Suppressor macrophage (primary cell): ENCODE results near the gene STH.
"Not testable (repeated sequence)": the region's sequence is repeated elsewhere in the genome, so short reads cannot be mapped to it uniquely, and the experiment has no call there.

Experiments used
- DNase-seq, 4 experiments: peaks; one replicate each; pipeline ENCODE4 v3.0.0-alpha.2; 2020 to 2022
- total RNA-seq, 17 experiments: gene quantifications; one replicate each; lab custom pipeline; 2026; ENCODE audit warnings: mixed read lengths in 6 of 17, inconsistent platforms in 3 of 17; lab: John Stamatoyannopoulos, UW

Gene STH, protein sequence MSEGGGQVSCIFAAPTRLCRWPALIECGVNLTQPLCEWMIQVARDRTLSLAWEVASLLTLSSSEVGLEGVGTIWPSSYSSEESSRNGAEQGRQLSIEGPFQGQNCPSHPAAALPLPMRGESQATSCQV
- 0 to 0.33 (median 0) reads per million in 17 experiments for total RNA-seq

DNA sequence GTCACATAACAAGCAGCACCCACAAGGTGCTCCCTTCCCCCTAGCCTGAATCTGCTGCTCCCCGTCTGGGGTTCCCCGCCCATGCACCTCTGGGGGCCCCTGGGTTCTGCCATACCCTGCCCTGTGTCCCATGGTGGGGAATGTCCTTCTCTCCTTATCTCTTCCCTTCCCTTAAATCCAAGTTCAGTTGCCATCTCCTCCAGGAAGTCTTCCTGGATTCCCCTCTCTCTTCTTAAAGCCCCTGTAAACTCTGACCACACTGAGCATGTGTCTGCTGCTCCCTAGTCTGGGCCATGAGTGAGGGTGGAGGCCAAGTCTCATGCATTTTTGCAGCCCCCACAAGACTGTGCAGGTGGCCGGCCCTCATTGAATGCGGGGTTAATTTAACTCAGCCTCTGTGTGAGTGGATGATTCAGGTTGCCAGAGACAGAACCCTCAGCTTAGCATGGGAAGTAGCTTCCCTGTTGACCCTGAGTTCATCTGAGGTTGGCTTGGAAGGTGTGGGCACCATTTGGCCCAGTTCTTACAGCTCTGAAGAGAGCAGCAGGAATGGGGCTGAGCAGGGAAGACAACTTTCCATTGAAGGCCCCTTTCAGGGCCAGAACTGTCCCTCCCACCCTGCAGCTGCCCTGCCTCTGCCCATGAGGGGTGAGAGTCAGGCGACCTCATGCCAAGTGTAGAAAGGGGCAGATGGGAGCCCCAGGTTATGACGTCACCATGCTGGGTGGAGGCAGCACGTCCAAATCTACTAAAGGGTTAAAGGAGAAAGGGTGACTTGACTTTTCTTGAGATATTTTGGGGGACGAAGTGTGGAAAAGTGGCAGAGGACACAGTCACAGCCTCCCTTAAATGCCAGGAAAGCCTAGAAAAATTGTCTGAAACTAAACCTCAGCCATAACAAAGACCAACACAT, at the start of gene STH:
TSS of gene STH (plus strand) at position 264 of the 913 bp plus-strand sequence. CDS start at position 294, 30 bp downstream.
- DNase-seq = no peak

DNA sequence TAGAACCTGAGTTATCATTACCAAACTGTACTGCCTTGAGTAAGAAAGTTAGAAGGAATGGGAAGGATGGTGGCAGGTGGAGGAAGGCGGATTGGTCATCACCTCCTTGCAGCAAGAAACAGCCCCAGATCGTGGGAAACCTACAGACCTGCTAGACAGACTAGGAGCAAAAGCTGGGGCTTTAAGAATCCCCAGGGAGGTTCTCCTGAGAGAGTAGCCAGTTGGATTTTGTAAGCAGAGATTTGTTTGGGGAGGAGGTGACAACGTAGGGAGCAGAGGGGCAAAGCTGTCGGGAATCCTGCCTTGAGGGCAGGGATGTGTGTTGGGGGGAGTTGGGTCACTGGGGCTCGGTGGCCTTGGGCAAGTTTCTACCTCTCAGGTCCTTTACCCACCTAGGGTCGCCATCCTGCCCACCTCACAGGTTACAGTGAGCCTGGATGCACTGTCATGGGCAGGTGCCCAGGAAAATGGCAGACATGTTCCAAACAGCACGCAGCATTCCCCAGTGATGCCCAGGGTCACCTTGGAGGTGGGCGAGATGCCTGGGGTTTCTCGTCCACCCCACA, 49.2 kb upstream of the STH start:
- DNase-seq = no peak

DNA sequence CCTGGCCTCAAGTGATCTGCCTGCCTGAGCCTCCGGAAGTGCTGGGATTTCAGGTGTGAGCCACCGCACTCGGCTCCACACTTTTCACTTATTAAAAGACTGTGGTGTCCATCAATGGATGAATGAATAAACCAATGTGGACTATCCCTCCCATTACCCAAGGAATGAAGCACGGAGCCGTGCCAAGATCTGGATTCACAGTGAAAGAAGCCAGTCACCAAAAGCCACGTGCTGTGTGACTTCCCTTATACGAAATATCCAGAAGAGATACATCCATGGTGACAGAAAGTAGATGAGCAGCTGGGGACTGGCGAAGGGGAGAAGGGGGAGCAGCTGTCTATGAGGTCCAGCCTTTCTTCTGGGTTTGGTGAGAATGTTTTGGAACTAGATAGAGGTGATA, 48.2 kb upstream of the STH start:
- no peak for DNase-seq

DNA sequence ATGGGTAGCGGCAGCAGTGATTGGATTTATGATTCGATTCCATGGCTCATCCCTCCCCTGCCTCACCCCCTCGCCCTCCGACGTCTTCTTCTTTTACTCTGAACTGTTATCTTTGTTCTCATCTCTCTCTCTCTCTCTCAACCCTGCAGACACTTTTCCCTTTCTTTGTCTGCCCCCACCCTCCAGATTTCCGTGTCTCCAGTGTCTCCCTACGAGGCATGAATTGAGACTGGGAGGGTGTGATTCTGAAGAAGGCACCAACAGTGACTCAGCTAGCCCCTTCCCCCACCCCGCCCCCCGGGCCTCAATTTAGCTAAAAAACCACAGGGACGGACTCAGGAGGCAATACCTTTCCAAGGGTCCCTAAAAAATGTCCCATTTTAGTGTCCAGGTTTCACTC, 47.6 kb upstream of the STH start:
- no peak for DNase-seq

DNA sequence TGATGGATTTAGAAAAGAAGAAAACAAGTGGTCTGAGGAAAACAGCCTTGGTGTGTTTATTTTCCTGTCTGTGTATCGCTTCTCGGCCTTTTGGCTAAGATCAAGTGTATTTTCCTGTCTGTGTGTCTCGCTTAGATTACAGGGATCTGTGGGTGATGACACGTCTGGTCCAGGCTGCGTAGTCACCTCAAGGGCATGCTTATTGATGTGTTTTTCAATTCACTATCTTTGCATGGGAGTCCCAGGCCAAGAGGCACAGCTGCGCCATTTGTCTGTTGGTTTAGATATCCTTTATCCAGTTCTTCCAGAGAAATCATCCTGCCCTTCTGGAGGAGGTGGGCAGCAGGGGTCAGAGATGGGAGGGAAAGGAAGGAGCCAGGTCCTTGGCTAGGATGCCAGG, 47.1 kb upstream of the STH start:
- DNase-seq = no peak

DNA sequence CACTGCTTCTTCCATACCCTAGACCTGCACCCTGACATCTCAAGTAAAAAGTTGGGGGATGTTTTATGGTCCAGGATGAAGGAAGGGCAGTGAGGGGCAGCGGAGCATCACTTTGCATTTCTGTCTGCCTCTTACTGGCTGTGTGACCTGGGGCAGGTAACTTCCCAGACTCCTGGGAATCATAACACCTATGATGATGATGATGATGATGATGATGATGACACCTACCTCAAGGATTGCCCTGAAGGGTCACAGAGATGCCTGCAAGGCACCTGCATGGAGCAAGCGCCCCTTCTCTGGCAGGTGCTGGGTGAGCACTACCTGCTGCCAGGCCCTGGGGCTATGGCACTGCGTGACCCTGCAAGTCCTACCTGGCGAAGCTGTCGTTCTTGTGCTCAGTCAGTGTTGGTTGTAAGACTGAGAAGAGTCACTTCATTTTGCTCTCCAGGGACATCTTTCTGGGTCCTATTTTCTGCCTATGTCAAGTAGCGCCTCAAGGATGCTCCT, 46.2 kb upstream of the STH start:
- DNase-seq = no peak

DNA sequence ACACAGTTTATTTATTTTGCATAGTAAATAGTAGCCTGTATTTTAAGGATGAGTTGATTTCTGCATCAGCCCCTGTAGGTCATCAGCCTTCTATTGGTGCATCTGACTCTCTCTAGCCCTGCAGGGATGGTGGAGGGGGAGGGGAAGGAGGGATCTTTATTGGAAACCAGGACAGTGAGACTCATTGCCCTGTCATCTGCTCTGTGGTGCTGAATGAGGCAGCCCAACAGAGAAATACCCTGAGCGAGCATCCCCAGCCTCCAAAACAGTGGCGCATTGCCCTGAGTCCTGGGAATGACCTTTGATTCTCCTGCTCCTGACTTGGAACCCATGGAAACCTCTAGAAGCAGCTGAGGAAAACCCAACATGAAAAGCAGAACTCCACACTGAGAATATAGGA, 45.5 kb upstream of the STH start:
- no peak for DNase-seq

DNA sequence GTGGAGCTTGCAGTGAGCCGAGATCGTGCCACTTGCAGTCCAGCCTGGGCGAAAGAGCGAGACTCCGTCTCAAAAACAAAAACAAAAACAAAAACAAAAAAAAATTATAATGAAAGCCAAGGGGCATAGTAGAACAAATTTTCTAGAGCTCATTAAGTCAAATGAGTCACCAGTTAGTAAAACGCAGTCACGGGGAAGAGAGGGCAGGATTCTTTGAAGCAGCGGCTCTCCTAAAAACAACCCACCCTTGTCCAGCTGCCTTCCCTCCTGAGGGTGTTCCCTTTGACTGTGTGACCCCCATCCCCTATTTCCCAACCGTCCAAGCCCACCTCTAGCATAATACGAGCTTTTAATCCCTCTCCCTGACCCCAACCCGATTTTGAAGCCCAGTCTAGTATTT, 44.1 kb upstream of the STH start:
- DNase-seq = no peak

DNA sequence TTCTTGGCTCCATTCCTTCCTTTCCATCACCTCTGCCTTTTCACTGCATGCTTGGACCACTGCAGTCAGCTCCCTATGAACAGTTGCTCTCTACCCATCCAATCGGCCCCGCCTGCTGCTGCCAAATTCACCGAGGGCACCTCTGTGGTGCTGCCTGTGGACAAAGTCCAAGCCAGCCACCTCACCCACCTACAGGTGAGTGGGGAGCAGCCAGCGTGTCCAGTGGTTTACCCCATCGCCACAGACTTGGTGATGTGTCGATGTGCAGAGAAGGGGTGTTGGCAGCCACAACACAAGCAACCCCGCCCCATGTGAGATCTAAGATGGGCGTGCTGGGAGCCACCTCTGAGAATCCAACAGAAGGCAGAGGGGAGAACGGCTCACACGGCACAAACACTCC, 43.7 kb upstream of the STH start:
- DNase-seq = no peak

DNA sequence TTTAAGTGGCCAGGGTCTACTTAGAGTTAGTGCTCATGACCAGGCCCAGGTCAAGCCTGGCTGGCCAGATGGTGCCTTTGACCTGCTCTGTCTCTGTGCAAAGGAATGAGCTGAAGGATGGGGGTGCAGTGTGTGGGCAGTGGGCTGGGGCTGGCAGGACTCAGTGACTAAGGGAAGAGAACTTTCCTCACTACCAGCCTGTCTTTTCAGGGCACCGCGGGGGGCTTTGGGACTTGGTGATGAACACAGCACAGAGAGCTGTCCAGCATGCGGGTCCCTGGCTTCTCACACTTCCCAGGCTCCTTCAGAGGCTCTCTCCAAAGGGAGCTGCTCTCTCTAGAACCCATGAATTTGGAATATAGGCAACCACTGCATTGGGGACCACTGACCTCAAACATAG, 43.0 kb upstream of the STH start:
- DNase-seq = no peak

DNA sequence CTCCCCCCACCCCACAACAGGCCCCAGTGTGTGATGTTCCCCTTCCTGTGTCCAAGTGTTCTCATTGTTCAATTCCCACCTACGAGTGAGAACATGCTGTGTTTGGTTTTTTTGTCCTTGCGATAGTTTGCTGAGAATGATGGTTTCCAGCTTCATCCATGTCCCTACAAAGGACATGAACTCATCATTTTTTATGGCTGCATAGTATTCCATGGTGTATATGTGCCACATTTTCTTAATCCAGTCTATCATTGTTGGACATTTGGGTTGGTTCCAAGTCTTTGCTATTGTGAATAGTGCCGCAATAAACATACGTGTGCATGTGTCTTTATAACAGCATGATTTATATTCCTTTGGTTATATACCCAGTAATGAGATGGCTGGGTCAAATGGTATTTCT, 42.3 kb upstream of the STH start:
- DNase-seq = not testable (repeated sequence)

DNA sequence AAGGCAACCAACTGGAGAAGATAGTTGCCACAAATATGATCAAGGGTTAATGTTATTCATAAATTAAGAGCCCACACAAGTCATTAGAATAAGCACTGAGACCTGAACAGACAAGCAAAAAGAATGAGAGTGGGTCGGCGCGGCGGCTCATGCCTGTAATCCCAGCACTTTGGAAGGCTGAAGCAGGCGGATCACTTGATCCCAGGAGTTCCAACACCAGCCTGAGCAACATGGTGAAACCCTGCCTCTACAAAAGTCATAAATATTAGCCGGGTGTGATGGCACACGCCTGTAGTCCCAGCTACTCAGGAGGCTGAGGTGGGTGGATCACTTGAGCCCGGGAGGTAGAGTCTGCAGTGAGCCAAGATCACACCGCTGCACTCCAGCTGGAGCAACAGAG, 40.7 kb upstream of the STH start:
- DNase-seq = no peak

DNA sequence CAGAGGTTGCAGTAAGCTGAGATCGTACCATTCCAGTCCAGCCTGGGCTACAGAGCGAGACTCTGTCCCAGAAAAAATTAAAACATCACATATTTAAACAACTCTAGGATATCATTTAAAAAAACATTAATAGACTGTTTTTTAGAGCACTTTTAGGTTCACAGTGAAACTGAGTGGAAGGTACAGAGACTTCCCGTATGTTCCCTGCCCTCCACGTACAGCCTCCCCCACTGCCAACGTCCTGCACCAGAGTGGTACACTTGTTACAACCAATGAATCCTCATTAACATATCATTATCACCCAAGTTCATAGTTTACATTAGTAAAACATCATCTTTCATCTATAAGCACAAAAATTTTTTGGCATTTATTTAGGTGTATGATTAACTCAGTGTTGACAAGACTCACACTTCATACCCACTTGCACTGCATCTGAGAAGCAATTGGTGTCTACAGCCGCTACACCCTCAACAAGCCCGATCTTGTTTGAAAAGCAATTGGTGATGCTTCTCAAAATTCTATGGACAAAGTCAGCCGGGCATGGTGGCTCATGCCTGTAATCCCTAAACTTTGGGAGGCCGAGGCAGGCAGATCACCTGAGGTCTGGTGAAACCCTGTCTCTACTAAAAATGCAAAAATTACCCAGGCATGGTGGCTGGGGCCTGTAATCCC, 39.9 kb upstream of the STH start:
- no peak for DNase-seq

DNA sequence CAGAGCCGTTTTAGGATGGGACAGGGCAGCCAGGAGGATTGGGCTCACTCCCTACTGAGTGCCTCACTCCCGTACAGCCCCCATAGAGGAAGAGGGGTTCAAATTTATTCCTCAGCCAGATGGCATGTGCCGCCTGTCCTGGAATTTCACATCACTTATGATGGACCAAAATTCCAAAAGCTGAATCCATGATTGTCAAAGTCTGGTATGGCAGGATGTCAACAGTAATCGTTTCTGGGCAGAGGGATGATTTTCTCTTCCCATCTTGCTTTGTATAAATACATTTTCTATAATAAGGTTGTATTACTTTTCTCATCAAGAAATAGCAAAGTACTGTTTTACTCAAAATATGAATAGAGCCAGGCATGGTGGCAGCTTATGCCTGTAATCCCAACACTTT, 38.7 kb upstream of the STH start:
- DNase-seq = no peak

DNA sequence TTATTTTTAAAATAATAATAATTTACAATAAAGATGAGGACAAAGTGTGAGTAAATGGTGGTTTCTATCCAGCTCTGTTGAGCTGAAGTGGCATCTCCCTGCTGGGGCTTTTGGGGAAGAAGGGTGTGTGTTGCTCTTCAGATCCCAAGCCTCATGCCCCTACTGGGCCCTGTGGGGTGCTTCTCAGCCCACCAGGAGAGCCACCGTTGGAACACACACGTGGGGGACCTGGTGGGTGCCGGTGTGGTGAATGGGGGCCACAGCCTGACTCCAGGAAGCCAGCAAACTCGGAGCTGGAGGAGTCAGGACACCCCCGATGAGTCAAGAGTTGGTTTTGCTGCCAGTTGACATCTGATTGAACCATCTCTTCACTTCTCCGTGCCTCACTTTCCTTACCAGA, 37.8 kb upstream of the STH start:
- no peak for DNase-seq

DNA sequence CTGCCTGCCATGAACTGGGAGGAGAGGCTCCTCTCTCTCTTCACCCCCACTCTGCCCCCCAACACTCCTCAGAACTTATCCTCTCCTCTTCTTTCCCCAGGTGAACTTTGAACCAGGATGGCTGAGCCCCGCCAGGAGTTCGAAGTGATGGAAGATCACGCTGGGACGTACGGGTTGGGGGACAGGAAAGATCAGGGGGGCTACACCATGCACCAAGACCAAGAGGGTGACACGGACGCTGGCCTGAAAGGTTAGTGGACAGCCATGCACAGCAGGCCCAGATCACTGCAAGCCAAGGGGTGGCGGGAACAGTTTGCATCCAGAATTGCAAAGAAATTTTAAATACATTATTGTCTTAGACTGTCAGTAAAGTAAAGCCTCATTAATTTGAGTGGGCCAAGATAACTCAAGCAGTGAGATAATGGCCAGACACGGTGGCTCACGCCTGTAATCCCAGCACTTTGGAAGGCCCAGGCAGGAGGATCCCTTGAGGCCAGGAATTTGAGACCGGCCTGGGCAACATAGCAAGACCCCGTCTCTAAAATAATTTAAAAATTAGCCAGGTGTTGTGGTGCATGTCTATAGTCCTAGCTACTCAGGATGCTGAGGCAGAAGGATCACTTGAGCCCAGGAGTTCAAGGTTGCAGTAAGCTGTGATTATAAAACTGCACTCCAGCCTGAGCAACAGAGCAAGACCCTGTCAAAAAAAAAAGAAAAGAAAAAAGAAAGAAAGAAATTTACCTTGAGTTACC, 36.7 kb upstream of the STH start:
- DNase-seq = no peak

DNA sequence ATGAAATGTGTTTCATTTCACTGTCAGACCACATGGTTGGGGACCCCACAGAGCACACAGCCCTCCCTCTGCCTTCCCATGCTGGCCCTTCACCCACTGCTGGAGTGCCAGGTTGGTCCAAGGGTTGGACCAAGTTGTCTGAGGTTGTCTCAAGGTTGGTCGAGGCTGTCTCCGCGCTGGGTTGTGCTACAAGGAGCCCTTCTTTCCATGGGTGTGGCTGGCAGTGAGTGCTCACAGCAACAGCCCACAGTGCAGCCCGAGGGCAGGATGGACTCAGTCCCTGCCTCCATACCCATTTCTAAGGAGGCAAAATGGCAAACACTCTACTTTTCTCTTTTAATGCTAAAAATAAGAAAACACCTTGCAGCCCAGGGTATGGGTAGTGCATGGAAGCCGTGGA, 35.8 kb upstream of the STH start:
- DNase-seq = no peak

DNA sequence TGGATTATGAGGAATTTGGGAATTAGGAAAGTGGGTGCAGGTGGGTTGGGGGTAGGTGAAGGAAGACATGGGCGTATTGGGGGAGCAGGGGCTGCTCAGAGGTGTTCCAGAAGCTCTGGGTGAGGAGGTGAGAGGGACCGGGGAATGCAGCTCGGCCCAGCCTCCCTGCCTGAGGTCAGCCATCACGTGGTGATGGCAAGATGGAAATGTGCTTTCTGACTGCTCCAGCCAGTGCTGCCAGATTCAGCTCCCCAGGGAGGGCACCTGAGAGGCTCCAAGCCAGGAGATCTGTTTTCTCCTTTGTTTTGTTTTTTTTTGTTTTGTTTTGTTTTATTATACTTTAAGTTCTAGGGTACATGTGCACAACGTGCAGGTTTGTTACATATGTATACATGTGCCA, 35.2 kb upstream of the STH start:
- no peak for DNase-seq

DNA sequence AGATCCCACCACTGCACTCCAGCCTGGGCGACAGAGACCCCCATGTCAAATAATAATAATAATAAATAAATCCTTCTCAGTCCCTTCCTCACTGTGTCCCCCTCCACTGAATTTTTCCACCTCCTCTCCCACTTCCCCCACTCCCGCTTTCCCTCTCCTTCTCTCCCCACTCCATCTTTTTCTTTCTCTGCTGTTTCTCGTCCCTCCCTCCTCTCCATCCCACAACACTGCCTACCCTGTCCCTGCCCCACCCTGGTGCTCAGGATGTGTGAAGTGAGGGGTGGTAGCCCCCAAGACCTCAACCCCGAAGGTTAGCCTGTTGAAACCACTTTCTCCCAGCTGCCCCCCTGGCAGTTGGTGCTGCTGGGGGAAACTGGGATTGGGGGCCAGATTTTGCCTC, 34.4 kb upstream of the STH start:
- no peak for DNase-seq

DNA sequence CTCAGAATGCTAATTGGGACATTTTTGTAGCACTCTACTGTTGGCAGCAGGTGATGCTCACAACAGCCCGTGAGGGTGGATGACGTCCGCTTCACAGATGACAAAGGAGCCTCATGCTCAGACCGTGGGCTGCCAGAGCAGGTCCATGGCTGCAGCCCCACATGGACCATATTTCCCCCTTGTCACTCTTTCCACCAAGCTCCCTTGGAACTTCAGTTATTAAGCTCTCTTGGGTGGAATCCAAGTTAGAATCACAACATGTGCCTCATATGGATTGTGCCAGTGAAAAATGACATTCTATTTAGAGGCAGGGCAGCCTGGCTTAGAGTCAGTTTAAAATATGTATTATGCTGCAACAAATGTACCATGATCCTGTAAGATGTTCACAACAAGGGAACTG, 33.2 kb upstream of the STH start:
- DNase-seq = no peak

DNA sequence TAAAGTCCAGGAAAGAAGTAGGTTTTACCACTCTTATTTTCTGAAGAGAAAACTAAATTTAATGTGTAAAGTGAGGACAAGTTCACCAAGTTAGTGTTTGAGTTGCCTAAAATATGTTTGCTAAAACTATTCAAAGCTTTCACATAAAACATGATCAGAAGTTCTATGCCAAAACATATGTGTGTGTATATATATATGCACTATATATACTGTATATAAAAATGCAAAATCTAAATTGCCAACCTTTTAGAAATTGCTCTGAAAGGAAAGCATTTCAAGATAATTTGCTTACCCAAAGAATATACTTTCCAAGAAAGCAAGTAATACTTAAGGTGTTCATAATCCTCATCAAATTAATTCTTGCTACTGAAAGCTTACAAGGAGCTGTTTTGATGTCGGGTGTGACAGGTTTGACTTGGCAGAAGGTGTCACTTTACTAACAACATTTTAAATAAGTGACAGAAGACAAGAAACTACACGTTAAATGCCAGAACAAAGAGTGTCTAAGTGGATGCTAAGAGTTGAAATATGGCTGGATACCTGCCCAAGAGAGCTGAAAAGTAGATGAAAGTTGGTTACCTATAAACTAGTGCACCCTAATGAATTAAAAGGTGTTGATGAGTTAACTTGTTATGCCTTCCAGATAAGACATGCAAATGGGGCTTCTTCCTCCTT, 32.3 kb upstream of the STH start:
- DNase-seq = no peak

DNA sequence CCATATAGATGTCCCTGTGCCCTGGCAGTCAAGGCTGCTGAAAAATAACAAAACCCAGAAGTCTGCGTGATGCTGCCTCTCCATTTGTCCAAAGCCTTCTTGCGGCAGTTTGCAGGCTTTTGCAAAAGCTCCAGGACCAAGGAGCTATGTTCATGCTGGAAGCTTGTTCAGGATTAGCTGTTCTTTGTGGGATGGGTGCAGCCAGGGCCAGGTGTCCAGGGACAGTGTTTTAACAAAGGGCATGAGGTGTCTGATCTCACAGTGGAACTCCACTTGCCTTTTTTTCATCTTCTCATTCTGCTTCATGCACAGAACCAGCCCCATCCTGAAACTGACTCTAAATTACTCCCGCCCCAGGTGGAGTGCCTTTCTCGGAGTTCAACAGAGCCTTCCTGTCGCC, 31.7 kb upstream of the STH start:
- no peak for DNase-seq
